ENCODE measurements around the gene GPR142.
A peak's percentile ranks its signal among the peaks of the same experiment; 100 is the strongest.

GPR142 gene

DNA sequence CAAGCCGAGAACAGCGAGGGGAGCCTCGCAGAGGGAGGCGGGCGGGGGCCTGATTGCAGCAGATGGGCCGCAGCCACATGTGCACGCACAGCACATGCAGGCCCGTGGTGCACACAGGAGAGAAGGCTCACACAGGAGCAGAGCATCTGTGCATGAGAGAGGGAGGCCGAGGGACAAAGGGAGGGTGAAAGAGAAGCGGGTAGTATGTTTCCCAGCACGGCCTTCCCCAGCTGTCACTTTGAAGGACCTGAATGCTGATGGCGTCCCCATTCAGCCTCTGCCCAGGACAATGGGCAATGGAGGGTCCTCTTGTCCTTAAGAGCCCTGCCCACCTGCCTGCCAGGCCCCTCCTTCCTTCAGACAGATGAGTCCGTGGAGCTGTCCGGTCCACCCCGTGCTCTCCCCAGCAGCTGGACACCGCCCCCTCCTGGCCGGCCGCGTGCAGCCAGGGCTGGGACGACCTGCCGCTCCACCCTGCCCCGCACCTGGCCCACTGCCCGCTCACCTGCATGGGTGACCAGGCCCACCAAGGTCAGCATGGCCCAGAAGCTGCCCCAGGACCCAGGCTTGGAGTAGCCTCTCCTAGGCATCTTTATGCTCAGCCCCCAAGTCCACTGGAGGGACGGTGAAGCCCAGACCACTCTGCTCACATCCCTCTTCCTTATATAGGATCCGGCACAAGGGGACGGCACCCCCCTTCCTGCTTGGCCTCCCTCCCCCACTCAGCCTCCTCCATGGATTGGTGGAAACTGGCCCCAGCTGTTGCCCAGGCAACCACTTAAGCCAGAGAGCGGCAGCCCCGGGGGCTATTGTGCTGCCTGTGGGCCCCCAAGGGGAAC is 5.9 kb upstream of the GPR142 start, which contains the start of gene BTBD17:
BTBD17 (minus strand) TSS at position 639 of the 839 bp plus-strand sequence; CDS start at position 590, 49 bp downstream.
- H3K4me3 ChIP-seq (replicated peaks; ENCODE audit: low read depth, low read length): no peak within 1 kb of the TSS
- no peaks in the 10 kb centered on the region; the same call in none of the 2 replicates for H3K27me3 ChIP-seq (replicated peaks; ENCODE audit: control insufficient read depth, insufficient read depth, low read length)
- no peak for DNase-seq (ENCODE audit: extremely low read depth, insufficient read length)
- H3K36me3 ChIP-seq (ENCODE audit: control insufficient read depth, insufficient read depth, low read length): no peaks in the 10 kb centered on the region
- TF ChIP-seq, protein P1, sequence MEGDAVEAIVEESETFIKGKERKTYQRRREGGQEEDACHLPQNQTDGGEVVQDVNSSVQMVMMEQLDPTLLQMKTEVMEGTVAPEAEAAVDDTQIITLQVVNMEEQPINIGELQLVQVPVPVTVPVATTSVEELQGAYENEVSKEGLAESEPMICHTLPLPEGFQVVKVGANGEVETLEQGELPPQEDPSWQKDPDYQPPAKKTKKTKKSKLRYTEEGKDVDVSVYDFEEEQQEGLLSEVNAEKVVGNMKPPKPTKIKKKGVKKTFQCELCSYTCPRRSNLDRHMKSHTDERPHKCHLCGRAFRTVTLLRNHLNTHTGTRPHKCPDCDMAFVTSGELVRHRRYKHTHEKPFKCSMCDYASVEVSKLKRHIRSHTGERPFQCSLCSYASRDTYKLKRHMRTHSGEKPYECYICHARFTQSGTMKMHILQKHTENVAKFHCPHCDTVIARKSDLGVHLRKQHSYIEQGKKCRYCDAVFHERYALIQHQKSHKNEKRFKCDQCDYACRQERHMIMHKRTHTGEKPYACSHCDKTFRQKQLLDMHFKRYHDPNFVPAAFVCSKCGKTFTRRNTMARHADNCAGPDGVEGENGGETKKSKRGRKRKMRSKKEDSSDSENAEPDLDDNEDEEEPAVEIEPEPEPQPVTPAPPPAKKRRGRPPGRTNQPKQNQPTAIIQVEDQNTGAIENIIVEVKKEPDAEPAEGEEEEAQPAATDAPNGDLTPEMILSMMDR (IDR thresholded peaks at IDR 0.05; ENCODE audit: insufficient read depth, low read length, poor library complexity, severe bottlenecking): peak; percentile 74

DNA sequence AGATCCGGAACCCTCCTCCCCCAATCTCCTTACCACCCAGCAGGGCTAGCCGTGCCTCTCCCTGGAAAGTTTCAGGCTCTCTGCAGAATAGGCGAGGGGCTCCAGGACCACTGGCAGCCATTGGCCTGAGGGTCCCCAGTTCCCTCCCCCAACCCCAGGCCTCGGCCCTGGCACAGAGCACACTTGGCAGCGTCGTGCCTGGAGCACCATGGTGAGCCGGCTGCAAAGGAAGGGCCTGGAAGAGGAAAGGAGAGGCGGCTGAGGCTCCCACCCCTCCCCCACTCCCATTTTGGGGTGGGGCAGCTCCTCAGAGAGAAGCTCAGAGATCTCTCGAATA is 5.3 kb upstream of the GPR142 start:
- no peak for DNase-seq (ENCODE audit: extremely low read depth, insufficient read length)
- H3K36me3 ChIP-seq (ENCODE audit: control insufficient read depth, insufficient read depth, low read length): no peaks in the 10 kb centered on the region
- H3K27me3 ChIP-seq (replicated peaks; ENCODE audit: control insufficient read depth, insufficient read depth, low read length): no peaks in the 10 kb centered on the region; the same call in none of the 2 replicates
- no peak overlapping the region for H3K4me3 ChIP-seq (replicated peaks; ENCODE audit: low read depth, low read length)
- TF ChIP-seq, protein P1 (IDR thresholded peaks at IDR 0.05; ENCODE audit: insufficient read depth, low read length, poor library complexity, severe bottlenecking): no peak

DNA sequence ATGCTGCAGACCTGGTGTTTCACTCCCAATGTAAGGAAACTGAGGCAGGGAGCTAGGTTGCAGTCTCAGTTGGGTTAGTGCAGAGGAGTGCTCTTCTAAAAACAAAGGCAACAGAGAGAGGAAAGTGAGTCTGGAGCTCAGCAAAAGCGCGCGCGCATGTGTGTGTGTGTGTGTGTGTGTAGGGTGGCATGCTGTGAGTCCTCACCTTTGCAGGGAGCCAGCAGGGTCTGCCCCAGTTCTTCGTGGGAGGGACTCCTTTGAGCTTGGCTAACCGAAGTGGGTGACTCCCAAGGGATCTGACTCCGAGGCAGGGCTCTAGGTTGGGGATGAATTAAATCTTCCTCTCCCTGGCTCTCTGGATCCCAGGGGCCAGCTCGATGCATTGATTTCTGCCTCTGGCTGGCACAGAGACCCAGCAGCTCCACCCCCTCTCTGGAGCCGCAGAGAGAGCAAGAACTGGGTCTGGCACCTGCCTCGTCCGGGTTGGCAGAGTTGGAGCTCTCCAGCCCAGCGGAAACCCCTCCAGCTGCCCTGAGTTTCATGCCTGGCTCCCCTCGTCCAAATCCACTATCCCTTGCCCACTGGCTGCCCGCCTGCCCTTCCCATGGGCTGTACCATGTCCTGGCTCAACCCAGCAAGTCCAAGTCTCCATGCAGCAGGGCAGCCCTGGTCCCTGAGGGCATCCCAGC is 4.4 kb upstream of the GPR142 start:
- Histone ChIP-seq H3K27me3 (replicated peaks; ENCODE audit: control insufficient read depth, insufficient read depth, low read length) (peaks cover 1% of the 10 kb centered on the region), H3K36me3 (ENCODE audit: control insufficient read depth, insufficient read depth, low read length) (no peaks in the 10 kb centered on the region), H3K4me3 (replicated peaks; ENCODE audit: low read depth, low read length) (no peak overlapping the region)
- TF ChIP-seq, protein P1 (IDR thresholded peaks at IDR 0.05; ENCODE audit: insufficient read depth, low read length, poor library complexity, severe bottlenecking): no peak
- no peak for DNase-seq (ENCODE audit: extremely low read depth, insufficient read length)

DNA sequence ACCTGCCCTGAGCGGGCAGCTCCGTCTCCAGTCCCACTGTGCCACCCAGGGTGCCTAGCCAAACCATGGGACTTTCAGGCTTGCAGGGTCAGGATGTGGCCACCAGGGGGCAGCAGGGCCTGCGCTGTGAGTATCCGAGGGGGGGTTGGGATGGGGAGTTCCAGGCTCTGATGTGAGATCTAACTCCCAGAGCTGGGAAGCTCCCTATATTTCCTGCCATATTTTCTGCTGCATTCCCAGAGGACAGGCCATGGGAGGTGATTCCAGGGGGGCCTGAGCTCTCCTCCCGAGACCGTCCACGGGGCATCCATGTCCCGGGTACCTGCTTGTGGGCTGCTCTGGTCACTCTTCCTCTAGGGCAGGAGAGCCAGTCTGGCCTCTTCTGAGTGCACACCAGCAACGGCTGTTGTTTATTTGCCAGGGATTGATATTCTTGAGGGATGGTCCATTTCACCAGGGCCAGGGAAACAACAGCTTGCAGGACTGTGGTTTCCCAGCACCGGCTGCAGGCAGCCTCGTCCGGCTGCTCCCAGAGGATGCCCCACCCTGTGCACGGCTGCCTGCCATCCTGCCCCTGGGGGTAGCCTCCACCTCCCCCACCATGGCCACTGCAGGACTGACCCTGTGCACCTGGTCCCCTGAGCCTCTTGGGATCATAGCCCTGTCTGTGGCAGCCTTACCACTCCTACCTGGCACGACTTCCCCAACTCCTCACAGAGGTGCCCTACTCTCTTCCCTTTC is 1.2 kb downstream of the GPR142 start:
- TF ChIP-seq, protein P1 (IDR thresholded peaks at IDR 0.05; ENCODE audit: insufficient read depth, low read length, poor library complexity, severe bottlenecking): peak; percentile 98
- peak; percentile 43 for DNase-seq (ENCODE audit: extremely low read depth, insufficient read length)
- no peaks in the 10 kb centered on the region for H3K36me3 ChIP-seq (ENCODE audit: control insufficient read depth, insufficient read depth, low read length)
- H3K4me3 ChIP-seq (replicated peaks; ENCODE audit: low read depth, low read length): no peak overlapping the region
- H3K27me3 ChIP-seq (replicated peaks; ENCODE audit: control insufficient read depth, insufficient read depth, low read length): 0 out of 2 replicates have a peak, but pooled peaks cover 1% of the 10 kb centered on the region

DNA sequence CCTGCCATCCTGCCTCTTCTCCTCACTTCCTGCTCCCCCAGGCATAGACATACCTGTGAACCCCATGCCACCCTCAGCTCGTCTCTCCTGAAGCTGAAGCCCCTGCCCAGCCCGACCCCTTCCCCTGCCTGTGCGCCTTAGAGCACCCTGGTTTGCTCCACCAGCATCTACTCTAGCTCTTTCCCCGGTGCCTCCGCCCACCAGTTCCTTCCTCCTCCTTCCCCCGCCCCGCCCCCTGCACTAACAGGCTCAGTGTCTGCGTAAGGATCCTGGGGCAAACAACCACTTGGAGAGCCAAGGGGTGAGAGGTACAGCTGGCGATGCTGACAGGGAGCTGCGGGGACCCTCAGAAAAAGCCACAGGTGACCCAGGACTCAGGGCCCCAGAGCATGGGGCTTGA is 1.9 kb downstream of the GPR142 start:
- Histone ChIP-seq H3K4me3 (replicated peaks; ENCODE audit: low read depth, low read length) (no peak overlapping the region), H3K36me3 (ENCODE audit: control insufficient read depth, insufficient read depth, low read length) (no peaks in the 10 kb centered on the region), H3K27me3 (replicated peaks; ENCODE audit: control insufficient read depth, insufficient read depth, low read length) (0 out of 2 replicates have a peak, but pooled peaks cover 1% of the 10 kb centered on the region)
- TF ChIP-seq, protein P1 (IDR thresholded peaks at IDR 0.05; ENCODE audit: insufficient read depth, low read length, poor library complexity, severe bottlenecking): no peak
- no peak for DNase-seq (ENCODE audit: extremely low read depth, insufficient read length)

Data from GM06990 (cell line).